Stimulated activated CD4-positive, alpha-beta T cell treated with anti-CD3 and anti-CD28 coated beads, Interleukin-4, amount 100 ng/mL, for 48 hours (primary cell): Measurements from ENCODE around the gene MRRF.

Source experiments
- DNase-seq, 2 donors: peaks; one replicate each; pipeline ENCODE4 v3.0.0-alpha.2; 2020; ENCODE audit warnings: low read depth in 2 of 2

The MRRF gene

GRCh38 chr9:122228568-122229484 lies 35.9 kb upstream of the MRRF start, which contains the start of gene LHX6:
LHX6 (minus strand) TSS chr9:122228957; CDS start chr9:122228740, 217 bp downstream.
- DNase-seq = no peak

- DNase-seq = no peak
Observed at GRCh38 chr9:122229485-122229837, 35.2 kb upstream of the MRRF start.

DNA sequence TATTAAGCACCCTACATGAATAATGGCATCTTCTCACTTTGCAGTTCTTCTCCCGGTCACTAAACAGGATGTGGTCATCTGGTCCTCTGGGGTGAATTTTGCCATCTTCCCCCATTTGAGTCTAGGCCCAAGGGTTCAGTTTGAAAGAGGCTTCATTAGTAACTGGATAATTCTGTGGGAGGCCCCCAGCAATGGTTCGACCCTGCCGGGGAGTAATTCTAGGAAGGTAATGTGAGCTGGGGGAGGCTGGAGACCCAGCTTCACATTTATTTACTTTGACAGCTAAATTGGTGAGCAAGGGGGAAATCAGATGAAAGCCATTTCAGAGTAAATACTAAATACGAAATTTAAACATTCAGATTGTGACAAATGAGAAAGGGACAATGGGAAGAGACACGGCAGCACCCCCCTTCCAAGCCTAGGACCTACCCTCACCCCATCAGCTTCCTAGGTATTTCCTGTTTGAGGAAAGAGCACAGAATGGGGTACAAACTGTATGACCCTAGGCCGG lies 31.8 kb upstream of the MRRF start:
- DNase-seq = no peak

- no peak for DNase-seq
Observed at GRCh38 chr9:122234022-122234748, 30.5 kb upstream of the MRRF start.

- DNase-seq = no peak
Observed at GRCh38 chr9:122236681-122237080, 28.0 kb upstream of the MRRF start.

- DNase-seq = no peak
Observed at GRCh38 chr9:122239722-122240121, 25.0 kb upstream of the MRRF start.

DNA sequence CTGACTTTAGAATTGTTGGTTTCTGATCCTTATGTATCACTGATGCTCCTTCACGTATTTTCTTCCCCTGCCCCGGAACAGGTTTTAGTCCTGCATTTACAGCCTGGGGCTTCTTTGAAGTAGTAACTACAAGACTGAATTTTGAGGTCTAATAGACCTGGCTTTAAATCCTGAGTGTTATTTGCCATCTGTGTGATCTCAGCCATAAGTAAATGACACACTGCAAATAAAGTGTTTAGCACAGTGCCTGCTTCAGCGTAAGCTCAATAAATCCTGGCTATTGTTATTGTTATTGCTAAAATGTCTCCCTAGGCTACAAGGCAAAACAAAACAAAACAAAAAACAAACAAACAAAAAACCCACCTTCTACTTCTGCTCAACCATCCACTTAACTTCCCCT lies 20.3 kb upstream of the MRRF start:
- no peak for DNase-seq

- no peak for DNase-seq
Observed at GRCh38 chr9:122246666-122247065, 18.0 kb upstream of the MRRF start.

DNA sequence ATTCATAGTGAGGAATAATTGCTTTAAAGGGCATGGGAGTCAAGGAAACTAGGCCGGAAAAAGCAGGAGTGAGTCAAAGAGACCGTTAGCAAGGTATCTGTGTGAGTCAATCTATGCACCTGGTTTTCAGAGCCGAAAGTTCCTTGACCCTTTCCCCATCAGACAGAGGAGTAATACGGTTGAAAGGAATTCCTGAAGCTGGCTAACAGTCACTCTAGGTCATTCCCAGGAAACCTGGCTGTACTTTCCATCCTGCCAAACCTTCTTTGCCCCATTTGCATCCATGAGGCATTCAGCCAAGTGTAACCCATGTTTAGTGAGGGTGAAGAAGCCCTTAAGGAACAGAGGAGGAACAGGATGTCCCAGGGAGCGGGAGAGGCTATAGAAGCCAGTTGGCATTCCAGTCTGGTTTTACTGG lies 16.2 kb upstream of the MRRF start:
- DNase-seq = no peak

DNA sequence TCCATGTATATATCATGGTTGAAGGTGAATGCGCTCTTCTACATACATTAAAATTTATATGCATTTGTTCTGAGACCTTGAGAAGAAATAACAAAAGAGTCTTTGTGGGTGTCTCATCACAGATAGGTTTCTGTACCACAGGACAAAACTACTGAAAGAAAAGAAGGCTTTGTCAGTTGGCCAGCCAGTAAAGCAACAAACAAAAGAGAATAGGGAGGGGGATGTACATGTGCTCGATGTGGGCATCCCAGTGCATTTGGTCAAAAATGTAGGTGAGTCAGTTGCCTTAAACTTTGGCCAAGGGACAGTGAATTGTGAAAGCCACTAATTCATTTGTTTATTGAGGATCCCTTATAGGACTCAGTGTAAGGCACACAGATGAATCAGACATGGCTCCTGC lies 13.3 kb upstream of the MRRF start:
- DNase-seq = no peak

DNA sequence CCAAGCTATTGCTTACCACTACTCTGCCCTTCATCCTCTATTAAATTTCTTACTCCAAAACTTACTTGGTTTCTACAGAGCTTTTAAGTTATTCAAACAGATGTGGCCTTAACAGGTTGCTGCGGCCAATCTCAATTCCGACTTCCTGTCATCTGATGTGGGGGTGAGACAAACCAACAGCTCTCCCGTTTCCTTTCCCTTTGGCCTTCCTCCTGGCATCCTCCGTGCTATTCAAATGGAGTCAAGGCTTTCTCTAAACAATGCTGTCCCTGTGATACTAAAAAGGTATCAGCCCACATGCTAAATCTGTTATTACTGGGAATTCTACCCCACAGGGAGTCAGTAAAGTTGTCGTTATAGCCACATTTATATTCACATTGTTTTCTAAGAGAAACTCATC lies 11.9 kb upstream of the MRRF start:
- no peak for DNase-seq

- no peak for DNase-seq
Observed at GRCh38 chr9:122254761-122255160, 9.9 kb upstream of the MRRF start.

GRCh38 chr9:122256206-122256605 lies 8.5 kb upstream of the MRRF start:
- no peak for DNase-seq

GRCh38 chr9:122258886-122259415 lies 5.7 kb upstream of the MRRF start:
- DNase-seq = no peak

DNA sequence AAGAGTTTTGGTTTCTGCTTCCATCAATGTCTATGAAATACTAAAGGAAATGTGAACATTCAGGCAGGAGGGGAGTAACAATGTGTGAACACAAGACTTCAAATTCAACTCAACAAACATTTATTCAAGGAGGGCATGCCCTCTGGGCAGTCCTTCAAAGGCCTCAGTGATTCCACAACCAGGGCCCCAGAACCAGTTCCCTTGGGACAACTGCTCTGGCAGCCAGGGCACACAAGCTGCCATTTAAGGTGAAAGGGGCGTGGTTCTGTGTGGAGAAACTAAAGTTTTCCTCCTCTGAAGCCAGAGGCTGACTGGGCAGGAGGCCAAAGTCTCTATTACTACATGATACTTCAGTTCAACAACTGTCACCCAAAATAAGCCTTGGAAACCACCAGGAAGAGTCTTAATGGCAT lies 3.2 kb upstream of the MRRF start:
- no peak for DNase-seq

GRCh38 chr9:122262073-122262472 lies 2.6 kb upstream of the MRRF start:
- DNase-seq = no peak

- DNase-seq = no peak
Observed at GRCh38 chr9:122263699-122264349, 858 bp upstream of the MRRF start.

GRCh38 chr9:122265149-122265915 lies 650 bp downstream of the MRRF start:
- DNase-seq = no peak

GRCh38 chr9:122268041-122268814 lies 3.5 kb downstream of the MRRF start:
- no peak for DNase-seq

GRCh38 chr9:122274055-122274454 lies 9.4 kb downstream of the MRRF start:
- no peak for DNase-seq
